NCI-H345 treated with DMSO at 0.1 percent for 48 hours (cell line): ENCODE data around the gene RAB3IL1.
"Not testable (repeated sequence)": the region's sequence is repeated elsewhere in the genome, so short reads cannot be mapped to it uniquely, and the experiment has no call there.

ENCODE experiments used
- DNase-seq: peaks from one replicate; lab custom pipeline; 2025; ENCODE audit not compliant: unreplicated experiment; lab: John Stamatoyannopoulos, UW

Gene RAB3IL1

GRCh38 chr11:61917334-61918109 is at the start of gene RAB3IL1:
RAB3IL1 (minus strand) TSS chr11:61917566; CDS start chr11:61917367, 199 bp downstream.
- DNase-seq, result no peak

- no peak for DNase-seq
Measured at GRCh38 chr11:61966734-61967115, 49.4 kb upstream of the RAB3IL1 start.

GRCh38 chr11:61964666-61965271 is 47.4 kb upstream of the RAB3IL1 start:
- DNase-seq, result not testable (repeated sequence)

GRCh38 chr11:61964058-61964665 is 46.8 kb upstream of the RAB3IL1 start:
- DNase-seq, result no peak

- DNase-seq, result no peak
Measured at GRCh38 chr11:61963282-61964057, 46.1 kb upstream of the RAB3IL1 start.

- DNase-seq, result no peak
Measured at GRCh38 chr11:61963016-61963281, 45.6 kb upstream of the RAB3IL1 start.

- no peak for DNase-seq
Measured at GRCh38 chr11:61962213-61963015, 45.0 kb upstream of the RAB3IL1 start.

GRCh38 chr11:61961570-61962212 is 44.3 kb upstream of the RAB3IL1 start:
- DNase-seq, result no peak

GRCh38 chr11:61960532-61960931 is 43.2 kb upstream of the RAB3IL1 start:
- DNase-seq, result no peak

- no peak for DNase-seq
Measured at GRCh38 chr11:61959678-61960077, 42.3 kb upstream of the RAB3IL1 start.

- no peak for DNase-seq
Measured at GRCh38 chr11:61959114-61959513, 41.7 kb upstream of the RAB3IL1 start.

GRCh38 chr11:61958590-61958989 is 41.2 kb upstream of the RAB3IL1 start:
- DNase-seq, result no peak

GRCh38 chr11:61957021-61957770 is 39.8 kb upstream of the RAB3IL1 start:
- DNase-seq, result no peak

GRCh38 chr11:61956191-61957020 is 39.0 kb upstream of the RAB3IL1 start:
- DNase-seq, result no peak

GRCh38 chr11:61955422-61956135 is 38.2 kb upstream of the RAB3IL1 start:
- no peak for DNase-seq

- no peak for DNase-seq
Measured at GRCh38 chr11:61954851-61955421, 37.6 kb upstream of the RAB3IL1 start.

- no peak for DNase-seq
Measured at GRCh38 chr11:61954106-61954850, 36.9 kb upstream of the RAB3IL1 start.
